HG02885 (cell line): ENCODE measurements around the gene UBA6.
"Not testable (repeated sequence)": the region's sequence is repeated elsewhere in the genome, so short reads cannot be mapped to it uniquely, and the experiment has no call there.

Experiments used
- ATAC-seq: cut with Tn5 transposase; IDR thresholded peaks from one replicate; pipeline ENCODE4 v1.9.1; 2021; ENCODE audit warnings: mild to moderate bottlenecking; ENCODE audit not compliant: unreplicated experiment, poor library complexity

The UBA6 gene

GRCh38 chr4:67700738-67701516 is at the start of gene UBA6:
TSS of gene UBA6 (minus strand) at chr4:67701155. CDS start at chr4:67701119, 36 bp downstream.
- ATAC-seq = peak; percentile 97

- no peak for ATAC-seq
Measured at GRCh38 chr4:67750691-67751090, 49.7 kb upstream of the UBA6 start.

- no peak for ATAC-seq
Measured at GRCh38 chr4:67749286-67749685, 48.3 kb upstream of the UBA6 start.

GRCh38 chr4:67746797-67747495 is 46.0 kb upstream of the UBA6 start:
- ATAC-seq = no peak

- ATAC-seq = no peak
Measured at GRCh38 chr4:67744561-67745283, 43.8 kb upstream of the UBA6 start.

GRCh38 chr4:67743194-67743593 is 42.2 kb upstream of the UBA6 start:
- ATAC-seq = no peak

GRCh38 chr4:67736262-67736661 is 35.3 kb upstream of the UBA6 start:
- no peak for ATAC-seq

- ATAC-seq = no peak
Measured at GRCh38 chr4:67735325-67735724, 34.4 kb upstream of the UBA6 start.

- ATAC-seq = not testable (repeated sequence)
Measured at GRCh38 chr4:67730511-67730910, 29.6 kb upstream of the UBA6 start.

GRCh38 chr4:67727124-67727850 is 26.3 kb upstream of the UBA6 start:
- no peak for ATAC-seq

- ATAC-seq = no peak
Measured at GRCh38 chr4:67725981-67726380, 25.0 kb upstream of the UBA6 start.

- ATAC-seq = no peak
Measured at GRCh38 chr4:67725132-67725531, 24.2 kb upstream of the UBA6 start.

GRCh38 chr4:67723949-67724348 is 23.0 kb upstream of the UBA6 start:
- no peak for ATAC-seq

- no peak for ATAC-seq
Measured at GRCh38 chr4:67723341-67723740, 22.4 kb upstream of the UBA6 start.

- ATAC-seq = no peak
Measured at GRCh38 chr4:67721770-67722597, 21.0 kb upstream of the UBA6 start.

GRCh38 chr4:67721315-67721769 is 20.4 kb upstream of the UBA6 start:
- no peak for ATAC-seq

- ATAC-seq = no peak
Measured at GRCh38 chr4:67719953-67720617, 19.1 kb upstream of the UBA6 start.

- ATAC-seq = no peak
Measured at GRCh38 chr4:67718848-67719247, 17.9 kb upstream of the UBA6 start.

- no peak for ATAC-seq
Measured at GRCh38 chr4:67717586-67717985, 16.6 kb upstream of the UBA6 start.
